Measurements from ENCODE around the gene CD200R1L.

GRCh38 chr3:112776836-112777235 lies 69.8 kb downstream of the CD200R1L start:
- no peak for TF ChIP-seq CREB1 (IDR thresholded peaks at IDR 0.05)
- no peak for TF ChIP-seq CREB1 (CRISPR knock-in tag; IDR thresholded peaks at IDR 0.05)
- no peak for TF ChIP-seq KDM5B (IDR thresholded peaks at IDR 0.05; ENCODE audit: insufficient replicate concordance, low read depth, low read length)
- no peak for TF ChIP-seq EZH2 (IDR thresholded peaks at IDR 0.05; ENCODE audit: borderline replicate concordance, low read depth, low read length)
- no peak for TF ChIP-seq HDGF (IDR thresholded peaks at IDR 0.05)
- no peak for TF ChIP-seq FOXO4 (CRISPR knock-in tag; IDR thresholded peaks at IDR 0.05)
